MM.1S (cell line): ENCODE data around the gene ITGB8.

ENCODE experiments used
- DNase-seq: peaks from one replicate; pipeline ENCODE4 v3.0.0-alpha.2; 2015
- H2AFZ ChIP-seq: fragments of 300-600 bp; sonication (generic); 2 replicates; pipeline ENCODE4 v1.6.0; 2016; ENCODE audit warnings: antibody characterized with exemption, low read length
- H3F3A ChIP-seq: fragments of 300-600 bp; sonication (generic); 2 replicates; pipeline ENCODE4 v1.6.1; 2016; ENCODE audit warnings: mild to moderate bottlenecking, antibody characterized with exemption, low read length, moderate library complexity, mixed read lengths; ENCODE audit not compliant: insufficient read depth
- H3K27ac ChIP-seq: fragments of 300-600 bp; sonication (generic); 2 replicates; pipeline ENCODE4 v1.5.1; 2016; ENCODE audit warnings: mild to moderate bottlenecking, low read length
- H3K27me3 ChIP-seq: fragments of 300-600 bp; sonication (generic); replicated peaks from 2 replicates; pipeline ENCODE4 v1.6.0; 2016; ENCODE audit warnings: low read length; ENCODE audit not compliant: insufficient read depth
- H3K36me3 ChIP-seq: fragments of 300-600 bp; sonication (generic); replicated peaks from 2 replicates; pipeline ENCODE4 v1.6.1; 2016; ENCODE audit warnings: mild to moderate bottlenecking, low read length, mixed read lengths; ENCODE audit not compliant: insufficient read depth
- H3K4me1 ChIP-seq: fragments of 300-600 bp; sonication (generic); 2 replicates; pipeline ENCODE4 v1.6.1; 2016; ENCODE audit warnings: low read length, mixed read lengths
- H3K4me2 ChIP-seq: fragments of 300-600 bp; sonication (generic); 2 replicates; pipeline ENCODE4 v1.6.0; 2016; ENCODE audit warnings: low read depth, low read length
- H3K4me3 ChIP-seq: fragments of 300-600 bp; sonication (generic); 2 replicates; pipeline ENCODE4 v1.5.1; 2016; ENCODE audit warnings: low read length, mixed read lengths
- H3K79me2 ChIP-seq: fragments of 300-600 bp; sonication (generic); 2 replicates; pipeline ENCODE4 v1.6.1; 2016; ENCODE audit warnings: mixed run types, low read length, mixed read lengths
- H3K9ac ChIP-seq: fragments of 300-600 bp; sonication (generic); 2 replicates; pipeline ENCODE4 v1.6.1; 2016; ENCODE audit warnings: low read length, mixed read lengths
- H3K9me2 ChIP-seq: fragments of 300-600 bp; sonication (generic); replicated peaks from 2 replicates; pipeline ENCODE4 v1.6.1; 2016; ENCODE audit warnings: mild to moderate bottlenecking, low read length, mixed read lengths; ENCODE audit not compliant: insufficient read depth
- H3K9me3 ChIP-seq: fragments of 300-600 bp; sonication (generic); replicated peaks from 2 replicates; pipeline ENCODE4 v1.6.1; 2016; ENCODE audit warnings: mild to moderate bottlenecking, low read length, mixed read lengths; ENCODE audit not compliant: insufficient read depth
- H4K20me1 ChIP-seq: fragments of 300-600 bp; sonication (generic); 2 replicates; pipeline ENCODE4 v1.6.1; 2016; ENCODE audit warnings: mild to moderate bottlenecking, low read length, moderate library complexity, mixed read lengths; ENCODE audit not compliant: insufficient read depth
- EZH2 ChIP-seq: fragments of 300-600 bp; sonication (generic); optimal IDR thresholded peaks from 2 replicates; pipeline ENCODE3; 2017; ENCODE audit warnings: low read depth, mild to moderate bottlenecking, antibody characterized with exemption, low read length, mixed read lengths
- EZH2phosphoT487 ChIP-seq: fragments of 300-600 bp; sonication (generic); IDR thresholded peaks from 2 replicates; pipeline ENCODE4 v1.6.1; 2018; ENCODE audit warnings: antibody characterized with exemption, low read length
- TF ChIP-seq, protein P1 (sequence below): fragments of 300-600 bp; sonication (generic); IDR thresholded peaks from 2 replicates; pipeline ENCODE4 v1.5.1; 2016; ENCODE audit warnings: antibody characterized with exemption, low read length, mixed read lengths

ITGB8 gene

DNA sequence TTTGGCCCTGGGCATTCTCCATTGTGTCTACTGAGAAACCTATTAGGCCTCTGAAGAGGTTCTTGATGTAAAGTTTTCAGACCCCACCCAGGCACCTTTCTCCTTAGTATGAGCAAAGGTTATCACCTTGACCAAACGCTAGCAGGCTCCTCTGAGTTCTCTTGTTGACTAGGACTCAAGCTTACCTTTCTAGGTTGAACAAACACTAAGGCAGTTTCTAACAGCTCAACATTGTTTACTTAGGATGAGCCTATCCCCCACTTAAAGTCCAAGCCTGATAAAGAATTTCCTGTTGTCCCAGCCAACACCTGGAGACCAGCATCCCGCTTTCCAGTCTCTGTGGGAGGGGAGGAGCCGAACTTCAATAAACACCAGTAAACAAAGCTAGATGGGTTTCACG lies 26.3 kb upstream of the ITGB8 start:
- TF ChIP-seq, protein P1, sequence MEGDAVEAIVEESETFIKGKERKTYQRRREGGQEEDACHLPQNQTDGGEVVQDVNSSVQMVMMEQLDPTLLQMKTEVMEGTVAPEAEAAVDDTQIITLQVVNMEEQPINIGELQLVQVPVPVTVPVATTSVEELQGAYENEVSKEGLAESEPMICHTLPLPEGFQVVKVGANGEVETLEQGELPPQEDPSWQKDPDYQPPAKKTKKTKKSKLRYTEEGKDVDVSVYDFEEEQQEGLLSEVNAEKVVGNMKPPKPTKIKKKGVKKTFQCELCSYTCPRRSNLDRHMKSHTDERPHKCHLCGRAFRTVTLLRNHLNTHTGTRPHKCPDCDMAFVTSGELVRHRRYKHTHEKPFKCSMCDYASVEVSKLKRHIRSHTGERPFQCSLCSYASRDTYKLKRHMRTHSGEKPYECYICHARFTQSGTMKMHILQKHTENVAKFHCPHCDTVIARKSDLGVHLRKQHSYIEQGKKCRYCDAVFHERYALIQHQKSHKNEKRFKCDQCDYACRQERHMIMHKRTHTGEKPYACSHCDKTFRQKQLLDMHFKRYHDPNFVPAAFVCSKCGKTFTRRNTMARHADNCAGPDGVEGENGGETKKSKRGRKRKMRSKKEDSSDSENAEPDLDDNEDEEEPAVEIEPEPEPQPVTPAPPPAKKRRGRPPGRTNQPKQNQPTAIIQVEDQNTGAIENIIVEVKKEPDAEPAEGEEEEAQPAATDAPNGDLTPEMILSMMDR: no peak
- no peak for TF ChIP-seq EZH2
- TF ChIP-seq EZH2phosphoT487: no peak
- peaks cover 18% of the 10 kb centered on the region for H3K4me1 ChIP-seq
- H2AFZ ChIP-seq: no peak overlapping the region
- H3K4me3 ChIP-seq: no peak overlapping the region
- no peaks in the 10 kb centered on the region for H3K9me3 ChIP-seq
- H4K20me1 ChIP-seq: no peaks in the 10 kb centered on the region
- no peaks in the 10 kb centered on the region for H3K79me2 ChIP-seq
- H3K9me2 ChIP-seq: no peaks in the 10 kb centered on the region
- H3K4me2 ChIP-seq: no peak overlapping the region
- no peaks in the 10 kb centered on the region for H3K36me3 ChIP-seq
- DNase-seq: no peak
- H3F3A ChIP-seq: peaks cover 9% of the 10 kb centered on the region
- no peaks in the 10 kb centered on the region for H3K27me3 ChIP-seq
- H3K9ac ChIP-seq: no peak overlapping the region
- no peak overlapping the region for H3K27ac ChIP-seq

GRCh38 chr7:20305726-20306125 lies 25.0 kb upstream of the ITGB8 start:
- Histone ChIP-seq H3K9ac (no peak overlapping the region), H3K9me3 (no peaks in the 10 kb centered on the region), H3K4me3 (no peak overlapping the region), H3K36me3 (no peaks in the 10 kb centered on the region), H3K27me3 (no peaks in the 10 kb centered on the region), H2AFZ (no peak overlapping the region), H3K79me2 (no peaks in the 10 kb centered on the region), H3F3A (peaks cover 1% of the 10 kb centered on the region; the same call in 1 of the 2 replicates), H3K4me2 (no peak overlapping the region), H3K27ac (no peak overlapping the region), H4K20me1 (no peaks in the 10 kb centered on the region), H3K4me1 (peaks cover 7% of the 10 kb centered on the region), H3K9me2 (no peaks in the 10 kb centered on the region)
- no peak for DNase-seq
- TF ChIP-seq, protein P1: no peak
- TF ChIP-seq EZH2 (no peak), EZH2phosphoT487 (no peak)

GRCh38 chr7:20306180-20306946 lies 24.3 kb upstream of the ITGB8 start:
- H4K20me1 ChIP-seq: no peaks in the 10 kb centered on the region
- peaks cover 9% of the 10 kb centered on the region for H3K4me1 ChIP-seq
- H3K27me3 ChIP-seq: no peaks in the 10 kb centered on the region
- H3K4me3 ChIP-seq: no peak overlapping the region
- DNase-seq: no peak
- no peak overlapping the region for H3K27ac ChIP-seq
- no peak overlapping the region for H3K4me2 ChIP-seq
- no peaks in the 10 kb centered on the region for H3K36me3 ChIP-seq
- no peaks in the 10 kb centered on the region for H3K9me2 ChIP-seq
- no peak overlapping the region for H3K9ac ChIP-seq
- no peaks in the 10 kb centered on the region for H3K79me2 ChIP-seq
- H2AFZ ChIP-seq: no peak overlapping the region
- TF ChIP-seq, protein P1: no peak
- no peak for TF ChIP-seq EZH2
- TF ChIP-seq EZH2phosphoT487: no peak
- no peaks in the 10 kb centered on the region for H3K9me3 ChIP-seq
- no peaks in the 10 kb centered on the region for H3F3A ChIP-seq
